Tibial nerve (tissue), 4 donors: ENCODE measurements around the gene BMP8A.

Experiments
- CTCF ChIP-seq, 5 experiments: fragments of 200-600 bp in 3 of 5; fragments of 450-650 bp in 2 of 5; sonication (generic) in 3 of 5; IDR thresholded peaks; one replicate each; pipeline ENCODE4 v1.5.1; 2016 to 2019; ENCODE audit warnings: antibody characterized with exemption in 5 of 5, mild to moderate bottlenecking in 3 of 5, moderate library complexity in 2 of 5
- EP300 ChIP-seq, 2 donors: sonication (generic); formaldehyde crosslinking; IDR thresholded peaks; one replicate each; pipeline ENCODE4 v1.6.1; 2017; ENCODE audit warnings: antibody characterized with exemption in 2 of 2, mild to moderate bottlenecking in 1 of 2
- POLR2A ChIP-seq, 2 donors: fragments of 450-650 bp; IDR thresholded peaks; one replicate each; pipeline ENCODE4 v1.6.1; 2017; ENCODE audit warnings: antibody characterized with exemption in 2 of 2, mild to moderate bottlenecking in 2 of 2, moderate library complexity in 2 of 2

GRCh38 chr1:39488012-39488545 lies 3.4 kb upstream of the BMP8A start:
- TF ChIP-seq CTCF (IDR thresholded peaks at IDR 0.05) (no peak), POLR2A (IDR thresholded peaks at IDR 0.05) (no peak), EP300 (IDR thresholded peaks at IDR 0.05) (no peak)
